ENCODE results near the gene CISD1. TPM values are rescaled to one million over a fixed set of nuclear protein-coding genes. Genes with fewer than 3 reads are reported as not detected.
"Not testable (repeated sequence)": the region's sequence is repeated elsewhere in the genome, so short reads cannot be mapped to it uniquely, and the experiment has no call there.

CISD1 gene
- total RNA-seq, 1 donor from 2014 or later = 18.0 TPM

DNA sequence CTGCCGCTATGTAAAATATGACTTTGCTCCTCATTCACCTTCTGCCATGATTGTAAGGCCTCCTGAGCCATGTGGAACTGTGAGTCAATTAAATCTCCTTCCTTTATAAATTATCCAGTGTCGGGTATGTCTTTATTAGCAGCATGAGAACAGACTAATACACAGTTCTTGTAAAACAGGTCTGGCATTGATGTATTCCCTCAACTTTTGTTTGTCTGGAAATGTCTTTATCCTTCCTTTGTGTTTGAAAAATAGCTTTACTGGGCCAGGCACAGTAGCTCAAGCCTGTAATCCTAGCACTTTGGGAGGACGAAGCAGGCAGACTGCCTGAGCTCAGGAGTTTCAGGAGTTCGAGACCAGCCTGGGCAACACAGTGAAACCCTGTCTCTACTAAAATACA, 15.8 kb upstream of the CISD1 start:
- H3K4me1 ChIP-seq = no peaks in the 10 kb centered on the region
- DNase-seq (ENCODE audit: low spot score in 2 of 2) = no peak
- H3K9me3 ChIP-seq = no peaks in the 10 kb centered on the region
- TF ChIP-seq, protein P1, sequence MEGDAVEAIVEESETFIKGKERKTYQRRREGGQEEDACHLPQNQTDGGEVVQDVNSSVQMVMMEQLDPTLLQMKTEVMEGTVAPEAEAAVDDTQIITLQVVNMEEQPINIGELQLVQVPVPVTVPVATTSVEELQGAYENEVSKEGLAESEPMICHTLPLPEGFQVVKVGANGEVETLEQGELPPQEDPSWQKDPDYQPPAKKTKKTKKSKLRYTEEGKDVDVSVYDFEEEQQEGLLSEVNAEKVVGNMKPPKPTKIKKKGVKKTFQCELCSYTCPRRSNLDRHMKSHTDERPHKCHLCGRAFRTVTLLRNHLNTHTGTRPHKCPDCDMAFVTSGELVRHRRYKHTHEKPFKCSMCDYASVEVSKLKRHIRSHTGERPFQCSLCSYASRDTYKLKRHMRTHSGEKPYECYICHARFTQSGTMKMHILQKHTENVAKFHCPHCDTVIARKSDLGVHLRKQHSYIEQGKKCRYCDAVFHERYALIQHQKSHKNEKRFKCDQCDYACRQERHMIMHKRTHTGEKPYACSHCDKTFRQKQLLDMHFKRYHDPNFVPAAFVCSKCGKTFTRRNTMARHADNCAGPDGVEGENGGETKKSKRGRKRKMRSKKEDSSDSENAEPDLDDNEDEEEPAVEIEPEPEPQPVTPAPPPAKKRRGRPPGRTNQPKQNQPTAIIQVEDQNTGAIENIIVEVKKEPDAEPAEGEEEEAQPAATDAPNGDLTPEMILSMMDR (IDR thresholded peaks at IDR 0.05) = no peak
- H3K27me3 ChIP-seq = no peaks in the 10 kb centered on the region
- no peak overlapping the region for H3K4me3 ChIP-seq
- no peaks in the 10 kb centered on the region for H3K36me3 ChIP-seq
- no peak overlapping the region for H3K27ac ChIP-seq
- intact Hi-C loops (cut with DNase I) = no loop called here

DNA sequence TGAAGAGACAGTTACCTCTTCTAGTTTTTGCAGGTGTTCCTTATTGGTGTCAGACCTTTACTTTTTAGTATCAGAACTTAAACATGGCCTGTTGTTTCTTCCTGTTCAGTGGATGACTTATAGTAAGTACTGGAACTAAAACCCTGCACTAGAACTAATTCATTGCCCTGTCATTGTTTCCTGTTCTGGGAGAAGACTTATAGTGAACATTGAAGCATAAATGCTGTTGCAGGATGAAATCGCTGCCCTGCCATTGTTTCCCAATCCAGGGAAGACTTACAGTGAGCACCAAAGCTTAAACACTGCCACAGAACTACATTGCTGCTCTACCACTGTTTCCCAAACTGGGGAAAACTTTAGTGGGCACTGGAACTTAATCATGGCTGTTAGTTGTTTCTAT, 14.3 kb upstream of the CISD1 start:
- no peaks in the 10 kb centered on the region for H3K9me3 ChIP-seq
- no peak overlapping the region for H3K4me3 ChIP-seq
- H3K27me3 ChIP-seq = no peaks in the 10 kb centered on the region
- no peak overlapping the region for H3K27ac ChIP-seq
- no peaks in the 10 kb centered on the region for H3K4me1 ChIP-seq
- no peaks in the 10 kb centered on the region for H3K36me3 ChIP-seq
- intact Hi-C loops (cut with DNase I) = no loop called here
- TF ChIP-seq, protein P1 (IDR thresholded peaks at IDR 0.05) = no peak
- no peak for DNase-seq (ENCODE audit: low spot score in 2 of 2)

- intact Hi-C loops (cut with DNase I); H3K36me3 ChIP-seq; H3K4me1 ChIP-seq; H3K27ac ChIP-seq; H3K4me3 ChIP-seq; H3K9me3 ChIP-seq; H3K27me3 ChIP-seq; DNase-seq (ENCODE audit: low spot score in 2 of 2): not testable (repeated sequence)
Measured at GRCh38 chr10:58256013-58256780, 12.8 kb upstream of the CISD1 start.

DNA sequence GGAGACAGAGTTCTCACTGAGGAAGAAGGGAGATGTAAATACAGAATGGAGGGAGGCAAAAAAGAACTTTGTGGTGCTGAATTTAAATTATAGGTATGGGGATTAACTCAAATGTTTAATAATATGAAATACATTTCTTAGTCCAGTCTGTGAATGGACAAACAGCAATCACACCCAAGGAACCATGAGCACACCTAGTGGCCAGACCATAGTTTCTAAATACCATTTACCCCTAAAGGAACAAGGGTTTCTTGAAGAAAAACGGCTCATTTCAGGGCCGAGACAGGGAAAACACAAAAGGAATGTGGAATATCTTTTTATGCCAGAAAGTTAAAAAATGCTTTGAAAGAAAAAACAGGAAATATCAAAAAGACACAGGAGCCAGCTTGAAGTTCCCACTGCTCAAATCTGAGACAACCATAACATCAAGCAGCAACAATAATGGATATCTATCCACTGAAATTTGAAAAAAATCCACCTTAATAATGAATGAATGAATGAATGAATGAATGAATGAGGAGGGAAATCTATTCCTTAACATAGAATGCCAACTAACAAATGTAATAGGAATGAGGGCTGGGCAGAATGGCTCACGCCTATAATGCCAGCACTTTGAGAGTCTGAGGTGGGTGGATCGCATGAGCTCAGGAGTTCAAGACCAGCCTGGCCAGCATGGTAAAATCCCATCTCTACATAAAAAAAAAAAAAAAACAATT, 9.8 kb upstream of the CISD1 start:
- no peaks in the 10 kb centered on the region for H3K4me1 ChIP-seq
- DNase-seq (ENCODE audit: low spot score in 2 of 2) = no peak
- intact Hi-C loops (cut with DNase I) = no loop called here
- no peaks in the 10 kb centered on the region for H3K36me3 ChIP-seq
- TF ChIP-seq, protein P1 (IDR thresholded peaks at IDR 0.05) = no peak
- H3K27me3 ChIP-seq = no peaks in the 10 kb centered on the region
- H3K4me3 ChIP-seq = no peak overlapping the region
- H3K27ac ChIP-seq = no peak overlapping the region
- H3K9me3 ChIP-seq = no peaks in the 10 kb centered on the region

DNA sequence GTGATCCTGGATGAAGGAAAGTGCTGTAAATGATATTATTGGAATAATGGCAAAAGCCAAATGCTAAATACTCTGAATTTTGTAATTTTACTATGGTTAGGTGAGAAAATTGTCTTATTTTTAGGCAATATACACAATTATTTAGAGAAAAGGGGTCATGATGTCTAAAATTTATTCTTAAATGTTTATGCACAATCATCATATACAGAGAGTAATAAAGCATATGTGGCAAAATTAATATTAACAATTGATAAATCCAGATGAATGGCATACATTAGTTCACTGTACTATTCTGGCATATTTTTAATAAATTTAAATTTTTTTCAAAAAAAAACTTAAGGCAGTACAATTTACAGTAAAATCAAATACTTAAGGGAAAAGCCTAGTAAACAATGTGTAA, 8.6 kb upstream of the CISD1 start:
- H3K4me3 ChIP-seq = no peak overlapping the region
- H3K4me1 ChIP-seq = peaks cover 0 to 2% of the 10 kb centered on the region in 2 donors
- no peaks in the 10 kb centered on the region for H3K36me3 ChIP-seq
- intact Hi-C loops (cut with DNase I) = loop anchor here (10.0 kb wide), 2 partner anchors 744 to 824 kb away; no protein-coding TSS in a partner anchor
- DNase-seq (ENCODE audit: low spot score in 2 of 2) = no peak
- no peaks in the 10 kb centered on the region for H3K9me3 ChIP-seq
- H3K27ac ChIP-seq = no peak overlapping the region
- TF ChIP-seq, protein P1 (IDR thresholded peaks at IDR 0.05) = no peak
- no peaks in the 10 kb centered on the region for H3K27me3 ChIP-seq

GRCh38 chr10:58262766-58263165, 6.2 kb upstream of the CISD1 start:
- no peaks in the 10 kb centered on the region for H3K36me3 ChIP-seq
- intact Hi-C loops (cut with DNase I) = loop anchor here (10.0 kb wide), 2 partner anchors 742 to 822 kb away; no protein-coding TSS in a partner anchor
- no peak overlapping the region for H3K27ac ChIP-seq
- H3K9me3 ChIP-seq = no peaks in the 10 kb centered on the region
- TF ChIP-seq, protein P1 (IDR thresholded peaks at IDR 0.05) = no peak
- H3K4me1 ChIP-seq = peaks cover 0 to 7% of the 10 kb centered on the region in 2 donors
- no peak for DNase-seq (ENCODE audit: low spot score in 2 of 2)
- no peak overlapping the region for H3K4me3 ChIP-seq
- no peaks in the 10 kb centered on the region for H3K27me3 ChIP-seq

Data from ascending aorta (tissue), 2 donors.